HL-60/S4 (cell line): Measurements from ENCODE around the gene TRAPPC2.
"Not testable (repeated sequence)": the region's sequence is repeated elsewhere in the genome, so short reads cannot be mapped to it uniquely, and the experiment has no call there.

Experiments
- in situ Hi-C: fragments of 300-500 bp; cut with MboI; formaldehyde crosslinking; loops from 2 replicates; pipeline ENCODE4 v1.14.3; 2022; ENCODE audit warnings: low sequenced_read_pairs

The TRAPPC2 gene

DNA sequence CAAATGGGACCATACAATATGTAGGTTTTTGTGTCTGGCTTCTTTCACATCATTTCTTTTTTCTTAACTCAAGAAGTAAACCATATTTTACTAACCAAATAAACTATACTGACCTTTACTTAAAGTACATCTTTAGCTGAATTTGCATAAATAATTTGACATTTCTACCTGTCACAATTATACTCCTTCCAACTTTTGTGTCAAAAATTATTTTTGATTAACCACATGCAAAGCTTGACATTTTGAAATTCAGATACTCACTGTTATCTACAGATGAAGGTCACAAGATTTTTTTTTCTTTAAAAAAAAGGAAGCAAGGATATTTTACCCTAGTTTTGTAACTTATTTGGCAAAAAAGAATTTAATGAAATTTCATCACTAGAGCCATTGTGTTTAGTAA is 57.5 kb downstream of the TRAPPC2 start:
- in situ Hi-C loops, result no loop called here

GRCh38 chrX:13673016-13673415 is 61.4 kb downstream of the TRAPPC2 start:
- in situ Hi-C loops, result no loop called here

DNA sequence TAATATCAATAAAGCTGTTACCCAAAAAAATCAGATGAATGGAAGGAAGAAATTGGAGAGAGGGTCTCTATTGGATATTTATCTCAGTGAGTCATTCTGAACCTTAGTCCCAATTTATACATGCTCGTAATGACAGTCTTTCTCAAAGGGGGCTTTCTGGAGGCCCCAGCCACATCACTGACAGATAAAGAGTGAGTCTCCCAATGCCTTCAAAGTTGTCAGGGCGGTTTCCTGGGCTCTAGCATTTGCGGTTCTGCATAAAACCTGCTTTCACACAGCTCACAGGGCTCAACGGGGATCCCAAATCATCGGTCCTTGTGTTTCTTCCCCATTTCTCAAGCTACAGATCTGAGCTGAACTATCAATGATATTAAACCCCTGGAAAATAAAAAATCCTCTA is 64.2 kb downstream of the TRAPPC2 start:
- in situ Hi-C loops, result no loop called here

DNA sequence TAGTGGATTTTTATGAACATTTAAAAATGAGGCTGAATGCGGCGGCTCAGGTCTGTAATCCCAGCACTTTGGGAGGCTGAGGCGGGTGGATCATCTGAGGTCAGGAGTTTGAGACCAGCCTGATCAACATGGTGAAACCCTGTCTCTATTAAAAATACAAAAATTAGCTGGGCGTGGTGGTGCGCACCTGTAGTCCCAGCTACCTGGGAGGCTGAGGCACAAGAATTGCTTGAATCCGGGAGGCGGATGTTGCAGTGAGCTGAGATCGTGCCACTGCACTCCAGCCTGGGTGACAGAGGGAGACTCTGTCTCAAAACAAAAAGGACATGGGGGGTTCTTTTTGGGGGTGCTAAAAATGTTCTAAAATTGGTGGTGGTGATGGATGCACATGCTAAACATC is 64.7 kb downstream of the TRAPPC2 start:
- in situ Hi-C loops, result not testable (repeated sequence)

GRCh38 chrX:13669246-13669737 is 65.1 kb downstream of the TRAPPC2 start:
- in situ Hi-C loops, result no loop called here

- in situ Hi-C loops, result no loop called here
Observed at GRCh38 chrX:13667919-13668318, 66.5 kb downstream of the TRAPPC2 start.

DNA sequence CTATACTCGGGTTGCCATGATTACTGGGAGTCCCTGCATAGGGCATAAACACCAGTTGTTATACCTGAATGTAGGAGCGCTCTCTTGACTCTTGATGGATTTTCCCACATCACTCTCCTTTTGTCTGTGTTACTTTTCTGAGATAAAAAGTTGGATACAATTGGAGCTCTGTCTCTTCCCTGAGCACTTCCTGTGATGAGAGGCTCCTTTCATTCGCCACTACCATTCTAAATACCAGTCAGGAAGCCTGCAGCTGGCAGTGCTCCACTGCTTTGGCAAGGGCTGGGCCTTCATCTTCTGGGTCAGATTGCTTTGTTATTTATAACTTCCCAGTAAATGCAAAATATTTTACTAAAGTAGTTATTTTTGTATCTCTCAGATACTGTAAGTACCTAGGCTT is 67.6 kb downstream of the TRAPPC2 start:
- in situ Hi-C loops, result no loop called here

GRCh38 chrX:13664020-13664419 is 70.4 kb downstream of the TRAPPC2 start:
- in situ Hi-C loops, result no loop called here

DNA sequence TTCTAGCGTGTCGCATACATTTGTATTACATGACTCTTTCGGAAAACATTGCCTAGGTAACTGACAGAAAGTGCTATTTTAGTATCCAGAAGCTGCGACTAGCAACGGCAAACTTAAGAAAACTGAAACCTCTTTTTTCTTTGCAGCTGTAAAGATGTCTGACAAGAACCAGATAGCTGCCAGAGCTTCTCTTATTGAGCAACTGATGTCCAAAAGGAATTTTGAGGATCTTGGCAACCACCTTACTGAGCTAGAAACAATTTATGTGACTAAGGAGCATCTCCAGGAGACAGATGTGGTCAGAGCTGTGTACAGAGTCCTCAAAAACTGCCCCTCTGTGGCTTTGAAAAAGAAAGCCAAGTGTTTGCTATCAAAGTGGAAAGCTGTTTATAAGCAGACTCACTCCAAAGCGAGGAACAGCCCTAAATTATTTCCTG is 72.0 kb downstream of the TRAPPC2 start:
- in situ Hi-C loops, result no loop called here
